RCC 7860 (cell line): ENCODE data around the gene KCNQ5.

Experiments
- DNase-seq: peaks from one replicate; pipeline ENCODE4 v3.0.0-alpha.2; 2015; ENCODE audit warnings: low spot score
- FAIRE-seq: peaks from 2 replicates; lab custom pipeline; 2012; peaks lifted over from hg19 to GRCh38; lab: Jason Lieb, UNC

KCNQ5 gene

GRCh38 chr6:72943699-72944098 is 321.8 kb downstream of the KCNQ5 start:
- FAIRE-seq, result no peak
- no peak for DNase-seq

GRCh38 chr6:72944660-72945059 is 322.8 kb downstream of the KCNQ5 start:
- DNase-seq (no peak), FAIRE-seq (no peak)

- FAIRE-seq, result peak; percentile 91
Measured at GRCh38 chr6:72946774-72947173, 324.9 kb downstream of the KCNQ5 start.

GRCh38 chr6:72947534-72947933 is 325.7 kb downstream of the KCNQ5 start:
- FAIRE-seq (no peak), DNase-seq (no peak)

More at GRCh38 chr6:72946774-72947173, 324.9 kb downstream of the KCNQ5 start:
- DNase-seq, result peak; percentile 73

- FAIRE-seq (no peak), DNase-seq (no peak)
Measured at GRCh38 chr6:72948153-72948552, 326.3 kb downstream of the KCNQ5 start.

GRCh38 chr6:72950114-72950860 is 328.4 kb downstream of the KCNQ5 start:
- DNase-seq (peak; percentile 86), FAIRE-seq (peak; percentile 89)

GRCh38 chr6:72952808-72953630 is 331.2 kb downstream of the KCNQ5 start:
- peak; percentile 73 for DNase-seq
- FAIRE-seq, result peak; percentile 62

- FAIRE-seq, result no peak
Measured at GRCh38 chr6:72953971-72954381, 332.1 kb downstream of the KCNQ5 start.

GRCh38 chr6:72954716-72955115 is 332.9 kb downstream of the KCNQ5 start:
- FAIRE-seq, result no peak
- DNase-seq, result no peak

More at GRCh38 chr6:72953971-72954381, 332.1 kb downstream of the KCNQ5 start:
- peak; percentile 23 for DNase-seq

- FAIRE-seq (no peak), DNase-seq (no peak)
Measured at GRCh38 chr6:72955666-72956065, 333.8 kb downstream of the KCNQ5 start.

GRCh38 chr6:72956272-72956671 is 334.4 kb downstream of the KCNQ5 start:
- no peak for DNase-seq
- no peak for FAIRE-seq

- DNase-seq (no peak), FAIRE-seq (no peak)
Measured at GRCh38 chr6:72959821-72960220, 338.0 kb downstream of the KCNQ5 start.

- no peak for DNase-seq
- no peak for FAIRE-seq
Measured at GRCh38 chr6:72963946-72964345, 342.1 kb downstream of the KCNQ5 start.

GRCh38 chr6:72966628-72967280 is 344.9 kb downstream of the KCNQ5 start:
- FAIRE-seq (no peak), DNase-seq (peak; percentile 26)

- FAIRE-seq, result no peak
Measured at GRCh38 chr6:72967329-72967728, 345.5 kb downstream of the KCNQ5 start.

GRCh38 chr6:72968704-72969103 is 346.8 kb downstream of the KCNQ5 start:
- DNase-seq (peak; percentile 64), FAIRE-seq (peak; percentile 66)

More at GRCh38 chr6:72967329-72967728, 345.5 kb downstream of the KCNQ5 start:
- no peak for DNase-seq

GRCh38 chr6:72969666-72970065 is 347.8 kb downstream of the KCNQ5 start:
- FAIRE-seq, result no peak
- no peak for DNase-seq

GRCh38 chr6:72972579-72972978 is 350.7 kb downstream of the KCNQ5 start:
- FAIRE-seq (no peak), DNase-seq (no peak)

GRCh38 chr6:72974276-72974675 is 352.4 kb downstream of the KCNQ5 start:
- FAIRE-seq, result no peak
- no peak for DNase-seq

GRCh38 chr6:72975352-72975752 is 353.5 kb downstream of the KCNQ5 start:
- no peak for DNase-seq

GRCh38 chr6:72976484-72976883 is 354.6 kb downstream of the KCNQ5 start:
- DNase-seq, result no peak
- FAIRE-seq, result no peak

More at GRCh38 chr6:72975352-72975752, 353.5 kb downstream of the KCNQ5 start:
- FAIRE-seq, result no peak
